DMS53 treated with DMSO at 0.1 percent for 48 hours (cell line): Measurements from ENCODE around the gene BUD13.
"Not testable (repeated sequence)": the region's sequence is repeated elsewhere in the genome, so short reads cannot be mapped to it uniquely, and the experiment has no call there.

ENCODE experiments used
- DNase-seq: peaks from one replicate; lab custom pipeline; 2025; ENCODE audit not compliant: unreplicated experiment; lab: John Stamatoyannopoulos, UW

Gene BUD13

GRCh38 chr11:116772443-116773202, at the start of gene BUD13:
Gene BUD13 (minus strand): TSS chr11:116772987. CDS start chr11:116772964, 23 bp downstream.
- DNase-seq: peak; percentile 88

- DNase-seq: no peak
Measured at GRCh38 chr11:116822575-116822974, 49.8 kb upstream of the BUD13 start.

- no peak for DNase-seq
Measured at GRCh38 chr11:116821050-116821918, 48.5 kb upstream of the BUD13 start.

- DNase-seq: no peak
Measured at GRCh38 chr11:116819049-116819448, 46.3 kb upstream of the BUD13 start.

GRCh38 chr11:116814502-116814901, 41.7 kb upstream of the BUD13 start:
- no peak for DNase-seq

GRCh38 chr11:116813781-116814471, 41.1 kb upstream of the BUD13 start:
- no peak for DNase-seq

- DNase-seq: no peak
Measured at GRCh38 chr11:116813170-116813569, 40.4 kb upstream of the BUD13 start.

GRCh38 chr11:116812109-116812508, 39.3 kb upstream of the BUD13 start:
- no peak for DNase-seq

- DNase-seq: no peak
Measured at GRCh38 chr11:116811194-116811593, 38.4 kb upstream of the BUD13 start.

GRCh38 chr11:116808262-116809175, 35.7 kb upstream of the BUD13 start:
- DNase-seq: no peak

GRCh38 chr11:116807601-116808261, 34.9 kb upstream of the BUD13 start:
- no peak for DNase-seq

- DNase-seq: no peak
Measured at GRCh38 chr11:116804001-116804400, 31.2 kb upstream of the BUD13 start.

- DNase-seq: not testable (repeated sequence)
Measured at GRCh38 chr11:116801662-116802061, 28.9 kb upstream of the BUD13 start.

GRCh38 chr11:116800610-116801009, 27.8 kb upstream of the BUD13 start:
- no peak for DNase-seq

- DNase-seq: no peak
Measured at GRCh38 chr11:116798368-116798767, 25.6 kb upstream of the BUD13 start.

- no peak for DNase-seq
Measured at GRCh38 chr11:116797816-116798215, 25.0 kb upstream of the BUD13 start.

GRCh38 chr11:116796548-116796947, 23.8 kb upstream of the BUD13 start:
- DNase-seq: no peak

GRCh38 chr11:116794851-116795250, 22.1 kb upstream of the BUD13 start:
- DNase-seq: no peak

GRCh38 chr11:116793772-116794097, 20.9 kb upstream of the BUD13 start:
- DNase-seq: no peak
